ENCODE measurements around the gene DLGAP1.

DNA sequence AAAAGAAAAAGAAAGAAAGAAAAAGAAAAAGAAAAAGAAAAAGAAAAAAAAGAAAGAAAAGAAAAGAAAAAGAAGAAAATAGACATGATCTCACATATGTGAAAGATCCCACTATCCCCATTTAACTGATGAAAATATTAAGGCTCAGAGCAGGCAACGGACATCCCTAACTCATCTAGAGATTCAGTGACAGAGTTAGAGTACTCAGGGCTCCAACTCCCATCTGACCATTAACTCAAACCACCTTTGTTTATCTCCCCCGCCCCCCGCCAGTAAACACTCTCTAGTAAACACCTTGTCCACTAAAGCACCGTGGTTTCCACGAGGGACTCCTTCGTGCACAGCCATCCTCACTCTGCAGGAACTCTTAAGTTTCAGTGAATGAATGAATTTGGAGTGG is 862.2 kb downstream of the DLGAP1 start:
- TF ChIP-seq, protein P1, sequence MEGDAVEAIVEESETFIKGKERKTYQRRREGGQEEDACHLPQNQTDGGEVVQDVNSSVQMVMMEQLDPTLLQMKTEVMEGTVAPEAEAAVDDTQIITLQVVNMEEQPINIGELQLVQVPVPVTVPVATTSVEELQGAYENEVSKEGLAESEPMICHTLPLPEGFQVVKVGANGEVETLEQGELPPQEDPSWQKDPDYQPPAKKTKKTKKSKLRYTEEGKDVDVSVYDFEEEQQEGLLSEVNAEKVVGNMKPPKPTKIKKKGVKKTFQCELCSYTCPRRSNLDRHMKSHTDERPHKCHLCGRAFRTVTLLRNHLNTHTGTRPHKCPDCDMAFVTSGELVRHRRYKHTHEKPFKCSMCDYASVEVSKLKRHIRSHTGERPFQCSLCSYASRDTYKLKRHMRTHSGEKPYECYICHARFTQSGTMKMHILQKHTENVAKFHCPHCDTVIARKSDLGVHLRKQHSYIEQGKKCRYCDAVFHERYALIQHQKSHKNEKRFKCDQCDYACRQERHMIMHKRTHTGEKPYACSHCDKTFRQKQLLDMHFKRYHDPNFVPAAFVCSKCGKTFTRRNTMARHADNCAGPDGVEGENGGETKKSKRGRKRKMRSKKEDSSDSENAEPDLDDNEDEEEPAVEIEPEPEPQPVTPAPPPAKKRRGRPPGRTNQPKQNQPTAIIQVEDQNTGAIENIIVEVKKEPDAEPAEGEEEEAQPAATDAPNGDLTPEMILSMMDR (IDR thresholded peaks at IDR 0.05 in 4 of 5, conservative IDR thresholded peaks at IDR 0.05 in 1 of 5) = no peak
- no peak for TF ChIP-seq POLR2A (IDR thresholded peaks at IDR 0.05)
